Measurements from ENCODE around the gene CEP170B.

DNA sequence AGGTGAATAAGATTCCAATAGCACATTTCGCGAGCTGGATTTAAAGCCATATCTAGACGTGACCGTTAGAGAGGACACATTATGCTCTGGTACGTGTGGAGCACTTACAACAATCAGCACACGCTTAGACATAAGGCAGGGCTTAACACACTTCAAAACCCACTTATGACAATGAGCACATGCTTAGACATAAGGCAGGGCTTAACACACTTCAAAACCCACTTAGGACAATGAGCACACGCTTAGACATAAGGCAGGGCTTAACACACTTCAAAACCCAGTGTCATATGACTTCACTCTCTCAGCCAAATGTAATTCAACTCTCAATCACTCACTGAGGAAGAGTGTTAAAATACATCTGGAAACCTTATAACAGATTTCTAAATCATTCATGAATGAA lies 48.4 kb downstream of the CEP170B start:
- no peak for TF ChIP-seq TAF1 (IDR thresholded peaks at IDR 0.05; ENCODE audit: low read depth)
- no peak for TF ChIP-seq CEBPB (IDR thresholded peaks at IDR 0.05)
- TF ChIP-seq YY1 (IDR thresholded peaks at IDR 0.05; ENCODE audit: low read depth), result no peak
- TF ChIP-seq EP300 (IDR thresholded peaks at IDR 0.05; ENCODE audit: borderline replicate concordance), result no peak
- TF ChIP-seq NFIC (IDR thresholded peaks at IDR 0.05), result no peak
- TF ChIP-seq TCF12 (IDR thresholded peaks at IDR 0.05; ENCODE audit: low read depth), result no peak
- no peak for TF ChIP-seq RAD21 (IDR thresholded peaks at IDR 0.05; ENCODE audit: low read depth)
- no peak for TF ChIP-seq ZBTB7A (IDR thresholded peaks at IDR 0.05; ENCODE audit: low read depth)
- TF ChIP-seq, protein P1, sequence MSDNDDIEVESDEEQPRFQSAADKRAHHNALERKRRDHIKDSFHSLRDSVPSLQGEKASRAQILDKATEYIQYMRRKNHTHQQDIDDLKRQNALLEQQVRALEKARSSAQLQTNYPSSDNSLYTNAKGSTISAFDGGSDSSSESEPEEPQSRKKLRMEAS (IDR thresholded peaks at IDR 0.05), result no peak
- TF ChIP-seq EGR1 (IDR thresholded peaks at IDR 0.05), result no peak
- TF ChIP-seq REST (IDR thresholded peaks at IDR 0.05; ENCODE audit: low read depth), result no peak
- no peak for TF ChIP-seq CREB1 (IDR thresholded peaks at IDR 0.05; ENCODE audit: low read depth)
- no peak for TF ChIP-seq FOXM1 (IDR thresholded peaks at IDR 0.05; ENCODE audit: borderline replicate concordance, low read depth)
